GM12878 (cell line): Measurements from ENCODE around the gene PKLR.

ENCODE experiments used
- ATF7 ChIP-seq: fragments of 450-650 bp; IDR thresholded peaks from 2 replicates; pipeline ENCODE4 v1.6.1; 2016; ENCODE audit warnings: low read depth, mild to moderate bottlenecking
- BHLHE40 ChIP-seq, 2 experiments: fragments of 450-650 bp in 1 of 2; IDR thresholded peaks; 2 replicates each; pipeline ENCODE4 v1.6.1; 2011 to 2017; ENCODE audit warnings: low read depth in 2 of 2, borderline replicate concordance in 1 of 2, improper control_type of control experiment in 1 of 2, low read length in 1 of 2, mild to moderate bottlenecking in 1 of 2
- GABPA ChIP-seq: IDR thresholded peaks from 2 replicates; pipeline ENCODE4 v1.6.1; 2014; ENCODE audit warnings: antibody characterized with exemption, low read depth, mild to moderate bottlenecking, inconsistent platforms
- TF ChIP-seq, protein P1 (sequence below), 3 experiments: IDR thresholded peaks in 2 of 3; conservative IDR thresholded peaks in 1 of 3; 2 replicates each; pipeline ENCODE4 v1.5.1; 2011; ENCODE audit warnings: low read depth in 3 of 3, low read length in 3 of 3, mild to moderate bottlenecking in 3 of 3, control low read depth in 2 of 3, moderate library complexity in 2 of 3, inconsistent platforms in 1 of 3, mixed read lengths in 1 of 3; ENCODE audit not compliant: control insufficient read depth in 2 of 3, insufficient read depth in 1 of 3; ENCODE audit errors: extremely low read depth in 1 of 3

- no peak for TF ChIP-seq ATF7
- TF ChIP-seq, protein P1, sequence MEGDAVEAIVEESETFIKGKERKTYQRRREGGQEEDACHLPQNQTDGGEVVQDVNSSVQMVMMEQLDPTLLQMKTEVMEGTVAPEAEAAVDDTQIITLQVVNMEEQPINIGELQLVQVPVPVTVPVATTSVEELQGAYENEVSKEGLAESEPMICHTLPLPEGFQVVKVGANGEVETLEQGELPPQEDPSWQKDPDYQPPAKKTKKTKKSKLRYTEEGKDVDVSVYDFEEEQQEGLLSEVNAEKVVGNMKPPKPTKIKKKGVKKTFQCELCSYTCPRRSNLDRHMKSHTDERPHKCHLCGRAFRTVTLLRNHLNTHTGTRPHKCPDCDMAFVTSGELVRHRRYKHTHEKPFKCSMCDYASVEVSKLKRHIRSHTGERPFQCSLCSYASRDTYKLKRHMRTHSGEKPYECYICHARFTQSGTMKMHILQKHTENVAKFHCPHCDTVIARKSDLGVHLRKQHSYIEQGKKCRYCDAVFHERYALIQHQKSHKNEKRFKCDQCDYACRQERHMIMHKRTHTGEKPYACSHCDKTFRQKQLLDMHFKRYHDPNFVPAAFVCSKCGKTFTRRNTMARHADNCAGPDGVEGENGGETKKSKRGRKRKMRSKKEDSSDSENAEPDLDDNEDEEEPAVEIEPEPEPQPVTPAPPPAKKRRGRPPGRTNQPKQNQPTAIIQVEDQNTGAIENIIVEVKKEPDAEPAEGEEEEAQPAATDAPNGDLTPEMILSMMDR (IDR thresholded peaks at IDR 0.05 in 2 of 3, conservative IDR thresholded peaks at IDR 0.05 in 1 of 3; ENCODE audit: control insufficient read depth in 2 of 3, extremely low read depth in 1 of 3, insufficient read depth in 1 of 3, low read depth in 3 of 3, low read length in 3 of 3) = 0 out of 6 replicates have a peak, but pooled peaks of 1 of the 3 experiments have one; percentile 2
- no peak for TF ChIP-seq GABPA
- TF ChIP-seq BHLHE40 (IDR thresholded peaks at IDR 0.05; ENCODE audit: borderline replicate concordance in 1 of 2, low read depth in 2 of 2, low read length in 1 of 2) = no peak
Observed at GRCh38 chr1:155321639-155322503, 20.6 kb upstream of the PKLR start.
